ENCODE data around the gene RBMY1F. TPM values are rescaled to one million over a fixed set of nuclear protein-coding genes. Genes with fewer than 3 reads are reported as not detected.
"Not testable (repeated sequence)": the region's sequence is repeated elsewhere in the genome, so short reads cannot be mapped to it uniquely, and the experiment has no call there.

The RBMY1F gene
- total RNA-seq: not detected

GRCh38 chrY:22182823-22183222, at the start of gene RBMY1F:
TSS of gene RBMY1F (minus strand) at chrY:22182923. CDS start at chrY:22180969, 1,954 bp downstream.
- POLR2A ChIA-PET, CTCF ChIA-PET: not testable (repeated sequence)

GRCh38 chrY:22151144-22151543, 31.6 kb downstream of the RBMY1F start:
- POLR2A ChIA-PET: not testable (repeated sequence)

GRCh38 chrY:22141011-22141695, 41.6 kb downstream of the RBMY1F start:
- POLR2A ChIA-PET, CTCF ChIA-PET: not testable (repeated sequence)

More at GRCh38 chrY:22151144-22151543, 31.6 kb downstream of the RBMY1F start:
- CTCF ChIA-PET: not testable (repeated sequence)

GRCh38 chrY:22134719-22135118, 48.0 kb downstream of the RBMY1F start:
- CTCF ChIA-PET, POLR2A ChIA-PET: not testable (repeated sequence)

GRCh38 chrY:22130494-22130893, 52.2 kb downstream of the RBMY1F start:
- CTCF ChIA-PET, POLR2A ChIA-PET: not testable (repeated sequence)

Other genes starting within 250 kb of the RBMY1F start
- gene RBMY1J, start 220.5 kb upstream of the RBMY1F start, total RNA-seq: not detected